IMR-90 (cell line): ENCODE results near the gene PPIA. TPM values are rescaled to one million over a fixed set of nuclear protein-coding genes. Genes with fewer than 3 reads are reported as not detected.

ENCODE experiments used
- ATAC-seq: fragments of 200-7000 bp; cut with Tn5 transposase; 2 replicates; pipeline ENCODE4 v1.9.1; 2020; ENCODE audit warnings: low read depth, mild to moderate bottlenecking, moderate library complexity
- BruUV-seq: library from RNA; stranded (reverse); fragments of 400-500 nt; replicated peaks from 2 replicates; lab custom pipeline; 2021; lab: Mats Ljungman, UMichigan
- CTCF ChIA-PET: fragments of 300-600 bp; formaldehyde crosslinking; extraction: SDS; loops from one replicate; lab custom pipeline; 2021; ENCODE audit warnings: antibody characterized with exemption; lab: Yijun Ruan, JAX
- POLR2A ChIA-PET: fragments of 300-600 bp; sonication (Branson Sonifier 250); formaldehyde crosslinking; loops from one replicate; lab custom pipeline; 2022; ENCODE audit warnings: antibody characterized with exemption; ENCODE audit not compliant: unreplicated experiment; lab: Charles Lee
- DNase-seq: peaks from one replicate; pipeline ENCODE4 v3.0.0; 2013
- H2AFZ ChIP-seq: replicated peaks from 2 replicates; pipeline ENCODE3; 2013; ENCODE audit warnings: low read length, mild to moderate bottlenecking; ENCODE audit not compliant: poor library complexity
- H2AK5ac ChIP-seq: 2 replicates; pipeline ENCODE4 v1.6.1; 2013; ENCODE audit warnings: low read depth, low read length, inconsistent platforms
- H2AK9ac ChIP-seq: replicated peaks from 2 replicates; pipeline ENCODE3; 2013; ENCODE audit warnings: mild to moderate bottlenecking, low read depth, low read length, moderate library complexity; ENCODE audit not compliant: poor library complexity
- H2BK120ac ChIP-seq: 2 replicates; pipeline ENCODE4 v1.6.1; 2013; ENCODE audit warnings: low read depth, low read length, inconsistent platforms
- H2BK15ac ChIP-seq: 3 replicates; pipeline ENCODE4 v1.6.1; 2013; ENCODE audit warnings: low read depth, low read length, inconsistent platforms
- H2BK20ac ChIP-seq: 2 replicates; pipeline ENCODE4 v1.6.1; 2013; ENCODE audit warnings: low read depth, mild to moderate bottlenecking, inconsistent platforms, low read length, moderate library complexity
- H2BK5ac ChIP-seq: 2 replicates; pipeline ENCODE4 v1.6.1; 2013; ENCODE audit warnings: mild to moderate bottlenecking, low read depth, low read length, inconsistent platforms; ENCODE audit not compliant: poor library complexity, severe bottlenecking
- H3K14ac ChIP-seq: replicated peaks from 2 replicates; pipeline ENCODE4 v1.6.1; 2013; ENCODE audit warnings: low read depth, low read length, inconsistent platforms
- H3K18ac ChIP-seq: 2 replicates; pipeline ENCODE4 v1.6.1; 2013; ENCODE audit warnings: low read depth, low read length, control low read depth
- H3K23ac ChIP-seq: 2 replicates; pipeline ENCODE4 v1.6.1; 2013; ENCODE audit warnings: low read depth, low read length, inconsistent platforms
- H3K27ac ChIP-seq: 2 replicates; pipeline ENCODE4 v1.5.1; 2013; ENCODE audit warnings: mild to moderate bottlenecking, control low read depth, low read length; ENCODE audit not compliant: insufficient read depth
- H3K27me3 ChIP-seq: 2 replicates; pipeline ENCODE4 v1.6.1; 2013; ENCODE audit warnings: low read length; ENCODE audit not compliant: control insufficient read depth, insufficient read depth
- H3K36me3 ChIP-seq: 2 replicates; pipeline ENCODE4 v1.6.1; 2013; ENCODE audit warnings: low read length, mixed read lengths; ENCODE audit not compliant: control insufficient read depth, insufficient read depth
- H3K4ac ChIP-seq: 2 replicates; pipeline ENCODE4 v1.6.1; 2013; ENCODE audit warnings: low read depth, low read length, inconsistent platforms
- H3K4me1 ChIP-seq: 2 replicates; pipeline ENCODE4 v1.6.1; 2013; ENCODE audit warnings: low read length, mixed read lengths; ENCODE audit not compliant: control insufficient read depth, insufficient read depth
- H3K4me2 ChIP-seq: 2 replicates; pipeline ENCODE4 v1.6.1; 2013; ENCODE audit warnings: low read depth, mild to moderate bottlenecking, control low read depth, low read length, moderate library complexity
- H3K4me3 ChIP-seq: 2 replicates; pipeline ENCODE4 v1.5.1; 2013; ENCODE audit warnings: low read depth, mild to moderate bottlenecking, control low read depth, low read length, moderate library complexity; ENCODE audit not compliant: insufficient read depth
- H3K56ac ChIP-seq: 2 replicates; pipeline ENCODE4 v1.6.1; 2013; ENCODE audit warnings: low read length, inconsistent platforms; ENCODE audit not compliant: insufficient read depth; ENCODE audit errors: extremely low read depth
- H3K79me1 ChIP-seq, 2 experiments: 2 replicates each; pipeline ENCODE4 v1.6.1; 2013; ENCODE audit warnings: low read length in 2 of 2, inconsistent platforms in 1 of 2, low read depth in 1 of 2
- H3K9ac ChIP-seq: 2 replicates; pipeline ENCODE4 v1.6.1; 2013; ENCODE audit warnings: low read depth, low read length, control low read depth
- H3K9me1 ChIP-seq: 2 replicates; pipeline ENCODE4 v1.6.1; 2013; ENCODE audit warnings: low read length, inconsistent platforms; ENCODE audit not compliant: insufficient read depth
- H3K9me3 ChIP-seq: 2 replicates; pipeline ENCODE4 v1.6.1; 2013; ENCODE audit warnings: low read length; ENCODE audit not compliant: control insufficient read depth, insufficient read depth
- H4K20me1 ChIP-seq: 2 replicates; pipeline ENCODE4 v1.6.1; 2013; ENCODE audit warnings: low read length, inconsistent platforms; ENCODE audit not compliant: insufficient read depth
- H4K5ac ChIP-seq: 2 replicates; pipeline ENCODE4 v1.6.1; 2013; ENCODE audit warnings: mild to moderate bottlenecking, low read depth, low read length, control low read depth
- H4K8ac ChIP-seq, 2 experiments: 2 replicates each; pipeline ENCODE4 v1.6.1; 2013; ENCODE audit warnings: low read depth in 2 of 2, low read length in 2 of 2, control low read depth in 1 of 2, inconsistent platforms in 1 of 2
- H4K91ac ChIP-seq: 2 replicates; pipeline ENCODE4 v1.6.1; 2013; ENCODE audit warnings: low read depth, low read length, inconsistent platforms; ENCODE audit not compliant: insufficient read depth
- BHLHE40 ChIP-seq: fragments of 150-350 bp; IDR thresholded peaks from 2 replicates; pipeline ENCODE4 v1.6.1; 2016; ENCODE audit warnings: mild to moderate bottlenecking, low read depth, low read length
- CEBPB ChIP-seq: IDR thresholded peaks from 2 replicates; pipeline ENCODE4 v1.6.1; 2012; ENCODE audit warnings: low read depth, low read length, improper control_type of control experiment
- CHD1 ChIP-seq: IDR thresholded peaks from 2 replicates; pipeline ENCODE4 v1.6.1; 2012; ENCODE audit warnings: low read depth, low read length, improper control_type of control experiment
- CTCF ChIP-seq: conservative IDR thresholded peaks from 2 replicates; pipeline ENCODE4 v1.5.1; 2012; ENCODE audit warnings: mild to moderate bottlenecking, low read depth, low read length, improper control_type of control experiment
- ELK1 ChIP-seq: fragments of 150-350 bp; IDR thresholded peaks from 2 replicates; pipeline ENCODE4 v1.6.1; 2016; ENCODE audit warnings: low read depth, mild to moderate bottlenecking, low read length, moderate library complexity, borderline replicate concordance
- FOS ChIP-seq: fragments of 150-350 bp; IDR thresholded peaks from 2 replicates; pipeline ENCODE4 v1.6.1; 2016; ENCODE audit warnings: low read depth, low read length
- MAFK ChIP-seq: IDR thresholded peaks from 2 replicates; pipeline ENCODE4 v1.6.1; 2012; ENCODE audit warnings: low read depth, low read length, improper control_type of control experiment
- MAZ ChIP-seq: IDR thresholded peaks from 2 replicates; pipeline ENCODE4 v1.6.1; 2012; ENCODE audit warnings: low read depth, mild to moderate bottlenecking, low read length, improper control_type of control experiment, moderate library complexity, borderline replicate concordance
- MXI1 ChIP-seq: IDR thresholded peaks from 2 replicates; pipeline ENCODE4 v1.6.1; 2012; ENCODE audit warnings: low read depth, mild to moderate bottlenecking, low read length, moderate library complexity, borderline replicate concordance
- NFE2L2 ChIP-seq: fragments of 150-350 bp; IDR thresholded peaks from 2 replicates; pipeline ENCODE4 v1.6.1; 2016; ENCODE audit warnings: low read depth, mild to moderate bottlenecking, low read length
- POLR2A ChIP-seq: IDR thresholded peaks from 2 replicates; pipeline ENCODE4 v1.6.1; 2012; ENCODE audit warnings: mild to moderate bottlenecking, low read depth, low read length
- RAD21 ChIP-seq: IDR thresholded peaks from 2 replicates; pipeline ENCODE4 v1.6.1; 2012; ENCODE audit warnings: low read length, improper control_type of control experiment
- RCOR1 ChIP-seq: IDR thresholded peaks from 2 replicates; pipeline ENCODE4 v1.6.1; 2012; ENCODE audit warnings: mild to moderate bottlenecking, low read length, improper control_type of control experiment; ENCODE audit not compliant: insufficient replicate concordance
- RFX5 ChIP-seq: IDR thresholded peaks from 2 replicates; pipeline ENCODE4 v1.8.0; 2012; ENCODE audit warnings: low read depth, mild to moderate bottlenecking, low read length, moderate library complexity
- SMC3 ChIP-seq: fragments of 150-350 bp; IDR thresholded peaks from 2 replicates; pipeline ENCODE4 v1.6.1; 2016; ENCODE audit warnings: low read depth, mild to moderate bottlenecking, antibody characterized with exemption, low read length, moderate library complexity
- WGBS, 2 experiments: methylation state at CpG; one replicate each; pipeline versions ENCODE4 v1.1.5 to v1.1.7; 2013; ENCODE audit warnings: missing lambda C conversion rate in 2 of 2; ENCODE audit not compliant: insufficient read length in 1 of 2; ENCODE audit errors: extremely low coverage in 2 of 2; 5-methylcytosine and 5-hydroxymethylcytosine counted together
- dilution Hi-C: fragments of 300-500 bp; cut with HindIII; formaldehyde crosslinking; loops from one replicate; pipeline ENCODE4 v1.14.3; 2018; ENCODE audit warnings: low sequenced_read_pairs; ENCODE audit not compliant: unreplicated experiment
- in situ Hi-C: fragments of 300-500 bp; cut with MboI; formaldehyde crosslinking; loops from 3 replicates; pipeline ENCODE4 v1.14.3; 2019; ENCODE audit warnings: low sequenced_read_pairs, inconsistent platforms, mixed read lengths
- intact Hi-C: fragments of 100-400 bp; cut with micrococcal nuclease; formaldehyde crosslinking; loops from 2 replicates; pipeline ENCODE4 v1.10.0; 2022
- polyA plus RNA-seq, 3 experiments: library from polyadenylated mRNA; depleted of rRNA; stranded (reverse); fragments of >200 nt; gene quantifications; 2 replicates each; pipeline ENCODE4 v1.2.3, GENCODE V29; 2012; ENCODE audit warnings: low replicate concordance in 1 of 3
- total RNA-seq: library from RNA; depleted of rRNA; stranded (reverse); fragments of >200 nt; gene quantifications from 2 replicates; pipeline ENCODE4 v1.2.3, GENCODE V29; 2012
- TF ChIP-seq, protein P1 (sequence below): fragments of 150-350 bp; IDR thresholded peaks from 2 replicates; pipeline ENCODE4 v1.6.1; 2017; ENCODE audit warnings: mild to moderate bottlenecking, antibody characterized with exemption, low read length, low read depth

Gene PPIA
- total and polyA plus RNA-seq, 2 of the 4 experiments (the other 2 are of a cell fraction), result 3,396 to 4,883 TPM

- no peak for ATAC-seq
- peaks cover 20% of the 10 kb centered on the region for H3K9me1 ChIP-seq
- no peak overlapping the region for H2BK15ac ChIP-seq
- no peak overlapping the region for H2BK5ac ChIP-seq
- H3K14ac ChIP-seq, result peak overlapping the region; percentile 74; the same call in 1 of the 2 replicates
- DNase-seq, result no peak
- peaks cover 23 to 59% of the 10 kb centered on the region in 2 experiments for H3K79me1 ChIP-seq
- H3K9me3 ChIP-seq, result no peaks in the 10 kb centered on the region
- TF ChIP-seq CHD1, result no peak
- TF ChIP-seq ELK1, result no peak
- TF ChIP-seq FOS, result no peak
- TF ChIP-seq RFX5, result no peak
- no peak for TF ChIP-seq CTCF
- TF ChIP-seq BHLHE40, result no peak
- TF ChIP-seq MAFK, result no peak
- no peak for TF ChIP-seq SMC3
- no peak for TF ChIP-seq CEBPB
- TF ChIP-seq RCOR1, result no peak
- TF ChIP-seq NFE2L2, result no peak
- no peak for TF ChIP-seq MXI1
- no peak; the same call in 1 of the 2 replicates for TF ChIP-seq POLR2A
- no peak for TF ChIP-seq RAD21
- no peak for TF ChIP-seq MAZ
- TF ChIP-seq, protein P1, sequence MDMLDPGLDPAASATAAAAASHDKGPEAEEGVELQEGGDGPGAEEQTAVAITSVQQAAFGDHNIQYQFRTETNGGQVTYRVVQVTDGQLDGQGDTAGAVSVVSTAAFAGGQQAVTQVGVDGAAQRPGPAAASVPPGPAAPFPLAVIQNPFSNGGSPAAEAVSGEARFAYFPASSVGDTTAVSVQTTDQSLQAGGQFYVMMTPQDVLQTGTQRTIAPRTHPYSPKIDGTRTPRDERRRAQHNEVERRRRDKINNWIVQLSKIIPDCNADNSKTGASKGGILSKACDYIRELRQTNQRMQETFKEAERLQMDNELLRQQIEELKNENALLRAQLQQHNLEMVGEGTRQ, result no peak
- dilution Hi-C loops, result no loop called here
- no peak overlapping the region for H2BK120ac ChIP-seq
- H2AFZ ChIP-seq, result no peak overlapping the region
- peak overlapping the region; percentile 98 for H3K4me2 ChIP-seq
- H3K4me1 ChIP-seq, result peaks cover 20% of the 10 kb centered on the region
- ChIA-PET CTCF (interaction anchor here (0.6 kb wide), 1 partner anchor 11 kb away, joined by 4 read pairs; no protein-coding TSS in a partner anchor), POLR2A (interaction anchor here (0.7 kb wide), 1 partner anchor 47 kb away, joined by 4 read pairs; no protein-coding TSS in a partner anchor)
- no peak overlapping the region for H3K27ac ChIP-seq
- H3K4me3 ChIP-seq, result peak overlapping the region; percentile 99; the same call in 1 of the 2 replicates
- peaks cover 2% of the 10 kb centered on the region; the same call in 1 of the 2 replicates for H3K36me3 ChIP-seq
- H4K5ac ChIP-seq, result no peak overlapping the region
- no peak overlapping the region for H3K4ac ChIP-seq
- BruUV-seq, result no TSS peak
- intact Hi-C loops, result loop anchor here (1.0 to 5.0 kb wide), 3 partner anchors 97 to 163 kb away; partner anchors contain the start of gene OGDH
- no peak overlapping the region for H4K91ac ChIP-seq
- H2AK9ac ChIP-seq, result peak overlapping the region; percentile 91
- in situ Hi-C loops, result no loop called here
- peak overlapping the region; percentile 37 for H2AK5ac ChIP-seq
- H3K23ac ChIP-seq, result peak overlapping the region; percentile 81
- H3K27me3 ChIP-seq, result no peaks in the 10 kb centered on the region
- H4K20me1 ChIP-seq, result peaks cover 40% of the 10 kb centered on the region
- H2BK20ac ChIP-seq, result no peak overlapping the region
- 0 out of 2 replicates have a peak overlapping the region, but pooled peaks have one; percentile 84 for H3K9ac ChIP-seq
- no peak overlapping the region for H3K18ac ChIP-seq
- WGBS, 2 experiments, result no CpG with 5 or more reads among the region's 2 CpGs
- no peak overlapping the region for H3K56ac ChIP-seq
- H4K8ac ChIP-seq, result no peak overlapping the region
These were observed 46.5 kb upstream of the PPIA start for GRCh38 chr7:44749992-44750391.
